ENCODE data around the gene TXNDC12.

DNA sequence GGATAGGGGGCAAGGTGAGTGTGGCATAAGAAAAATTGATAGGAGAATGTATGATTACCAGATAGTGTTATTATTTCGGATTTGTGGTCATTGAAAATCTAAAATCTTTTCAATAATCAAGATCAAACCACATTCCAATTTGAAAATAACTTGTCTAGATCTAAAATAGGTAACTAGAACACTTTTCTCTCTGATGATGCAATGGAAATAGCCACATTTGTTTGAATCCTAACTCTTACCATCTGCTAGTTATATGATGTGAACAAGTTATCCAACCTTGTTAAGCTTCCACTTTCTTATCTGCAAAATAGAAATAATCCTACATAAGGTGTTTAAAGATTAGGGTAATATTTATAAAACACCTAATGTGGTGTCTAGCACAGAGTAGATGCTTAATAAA, 4.9 kb upstream of the TXNDC12 start:
- TF ChIP-seq, protein P1, sequence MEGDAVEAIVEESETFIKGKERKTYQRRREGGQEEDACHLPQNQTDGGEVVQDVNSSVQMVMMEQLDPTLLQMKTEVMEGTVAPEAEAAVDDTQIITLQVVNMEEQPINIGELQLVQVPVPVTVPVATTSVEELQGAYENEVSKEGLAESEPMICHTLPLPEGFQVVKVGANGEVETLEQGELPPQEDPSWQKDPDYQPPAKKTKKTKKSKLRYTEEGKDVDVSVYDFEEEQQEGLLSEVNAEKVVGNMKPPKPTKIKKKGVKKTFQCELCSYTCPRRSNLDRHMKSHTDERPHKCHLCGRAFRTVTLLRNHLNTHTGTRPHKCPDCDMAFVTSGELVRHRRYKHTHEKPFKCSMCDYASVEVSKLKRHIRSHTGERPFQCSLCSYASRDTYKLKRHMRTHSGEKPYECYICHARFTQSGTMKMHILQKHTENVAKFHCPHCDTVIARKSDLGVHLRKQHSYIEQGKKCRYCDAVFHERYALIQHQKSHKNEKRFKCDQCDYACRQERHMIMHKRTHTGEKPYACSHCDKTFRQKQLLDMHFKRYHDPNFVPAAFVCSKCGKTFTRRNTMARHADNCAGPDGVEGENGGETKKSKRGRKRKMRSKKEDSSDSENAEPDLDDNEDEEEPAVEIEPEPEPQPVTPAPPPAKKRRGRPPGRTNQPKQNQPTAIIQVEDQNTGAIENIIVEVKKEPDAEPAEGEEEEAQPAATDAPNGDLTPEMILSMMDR (IDR thresholded peaks at IDR 0.05), result no peak
- TF ChIP-seq POLR2A (IDR thresholded peaks at IDR 0.05), result no peak

Data from right lobe of liver (tissue), 4 donors.